Psoas muscle (tissue), 8 donors: ENCODE data around the gene EPB41. TPM values are rescaled to one million over a fixed set of nuclear protein-coding genes. Genes with fewer than 3 reads are reported as not detected.

Experiments used
- ATAC-seq, 4 donors: fragments of 200-7000 bp; cut with Tn5 transposase; one replicate each; pipeline ENCODE4 v1.9.1; 2020; ENCODE audit warnings: moderate library complexity in 3 of 4, mild to moderate bottlenecking in 2 of 4
- DNase-seq, 2 donors: peaks; one replicate each; pipeline ENCODE4 v3.0.0-alpha.2; 2020
- H3K27ac ChIP-seq: fragments of 200-600 bp; one replicate; pipeline ENCODE4 v1.8.0; 2022
- H3K27me3 ChIP-seq, 3 donors: fragments of 200-600 bp in 1 of 3; one replicate each; pipeline versions ENCODE4 v1.6.1 to v1.8.0; 2013 to 2022; ENCODE audit warnings: low read length in 2 of 3, mild to moderate bottlenecking in 2 of 3, moderate library complexity in 1 of 3; ENCODE audit not compliant: insufficient read depth in 3 of 3
- H3K36me3 ChIP-seq, 2 donors: fragments of 200-600 bp in 1 of 2; one replicate each; pipeline versions ENCODE4 v1.6.1 to v1.8.0; 2013 to 2022; ENCODE audit warnings: low read depth in 1 of 2, mild to moderate bottlenecking in 1 of 2, moderate library complexity in 1 of 2; ENCODE audit not compliant: insufficient read depth in 1 of 2
- H3K4me1 ChIP-seq: fragments of 200-600 bp; one replicate; pipeline ENCODE4 v1.8.0; 2022
- H3K4me3 ChIP-seq: fragments of 200-600 bp; one replicate; pipeline ENCODE4 v1.8.0; 2022; ENCODE audit warnings: mild to moderate bottlenecking
- H3K9me3 ChIP-seq: fragments of 200-600 bp; one replicate; pipeline ENCODE4 v1.8.0; 2022
- CTCF ChIP-seq: fragments of 200-600 bp; IDR thresholded peaks from one replicate; pipeline ENCODE4 v1.8.0; 2022; ENCODE audit warnings: antibody characterized with exemption
- WGBS, 3 donors: extraction: QIAGEN DNeasy Blood & Tissue Kit; methylation state at CpG; one replicate each; pipeline versions ENCODE4 v1.1.6 to v1.1.7; 2013; 5-methylcytosine and 5-hydroxymethylcytosine counted together
- intact Hi-C, 2 donors: fragments of 100-400 bp; cut with DNase I; formaldehyde crosslinking; loops; one replicate each; pipeline versions ENCODE4 v1.11.0 to v1.14.2; 2022
- polyA plus RNA-seq, 3 donors: library from polyadenylated mRNA; stranded (reverse); fragments of 200-250 nt; gene quantifications; one replicate each; pipeline ENCODE4 v1.2.3, GENCODE V29; 2013
- total RNA-seq, 4 donors: library from RNA; stranded (reverse); fragmentation: NEBNext Ultra II Directional in 2 of 4; extraction: Animal tissue kit (Norgen Biotek cat#: 25700) in 2 of 4; gene quantifications; one replicate each; pipeline versions ENCODE4 v1.2.1 to v1.2.4, GENCODE V29; 2021 to 2023
- donor health status: healthy with polysubstance abuse.
- donor health status: DM: no; HTN: no; CAD: no; lungs with moderate emphysema.
- donor health status: Bipolar disorder and iron deficiency.
- donor health status: healthy.
- donor health status: DM: yes; HTN: yes; CAD: no.
- donor health status: DM: no; HTN: no; CAD: no.
- donor health status: DM: no; HTN: no; CAD: no.
- donor health status: DM: yes; HTN: yes; CAD: no.

The EPB41 gene
- total and polyA plus RNA-seq, 7 donors, result 2.0 to 28.2 (median 18.0) TPM

GRCh38 chr1:28882009-28882628, 32.2 kb upstream of the EPB41 start:
- Histone ChIP-seq H3K27me3 (no peaks in the 10 kb centered on the region), H3K9me3 (no peaks in the 10 kb centered on the region), H3K4me1 (peaks cover 15% of the 10 kb centered on the region), H3K36me3 (no peaks in the 10 kb centered on the region), H3K27ac (peak overlapping the region; percentile 32), H3K4me3 (no peak overlapping the region)
- DNase-seq (peak; percentile 82 to 91), ATAC-seq (peak; percentile 71 to 76 (median 72))
- intact Hi-C loops, result loop anchor here (1.0 to 2.0 kb wide), 4 partner anchors 152 to 321 kb away; no protein-coding TSS in a partner anchor
- 37 to 40% (median 38%) methylated on average over 13 of the region's 13 CpGs for WGBS, 3 donors
- TF ChIP-seq CTCF, result peak; percentile 90

GRCh38 chr1:28883242-28883616, 31.1 kb upstream of the EPB41 start:
- ATAC-seq (no peak), DNase-seq (no peak)
- H3K27ac ChIP-seq, result no peak overlapping the region
- H3K9me3 ChIP-seq, result no peaks in the 10 kb centered on the region
- peaks cover 18% of the 10 kb centered on the region for H3K4me1 ChIP-seq
- H3K36me3 ChIP-seq, result no peaks in the 10 kb centered on the region
- intact Hi-C loops, result loop anchor here in 1 of 2 donors (2.0 kb wide), 2 partner anchors 152 to 320 kb away; no protein-coding TSS in a partner anchor
- no peaks in the 10 kb centered on the region for H3K27me3 ChIP-seq
- WGBS, 3 donors, result 71 to 91% (median 75%) methylated on average over 1 of the region's 1 CpG
- TF ChIP-seq CTCF, result no peak
- no peak overlapping the region for H3K4me3 ChIP-seq

- ATAC-seq (no peak), DNase-seq (no peak)
- Histone ChIP-seq H3K27me3 (no peaks in the 10 kb centered on the region), H3K27ac (peak overlapping the region; percentile 94), H3K9me3 (no peaks in the 10 kb centered on the region), H3K36me3 (no peaks in the 10 kb centered on the region), H3K4me1 (peaks cover 18% of the 10 kb centered on the region), H3K4me3 (no peak overlapping the region)
- intact Hi-C loops, result loop anchor here in 1 of 2 donors (5.0 kb wide), 2 partner anchors 97 to 297 kb away; partner anchors contain the start of gene SRSF4
- TF ChIP-seq CTCF, result no peak
- WGBS, 3 donors, result 82 to 89% (median 84%) methylated on average over 7 of the region's 7 CpGs
Observed at GRCh38 chr1:28885472-28885877, 28.9 kb upstream of the EPB41 start.

GRCh38 chr1:28885977-28886730, 28.2 kb upstream of the EPB41 start:
- Histone ChIP-seq H3K9me3 (no peaks in the 10 kb centered on the region), H3K36me3 (no peaks in the 10 kb centered on the region), H3K27ac (peak overlapping the region; percentile 94), H3K4me3 (peak overlapping the region; percentile 99), H3K27me3 (no peaks in the 10 kb centered on the region), H3K4me1 (peaks cover 18% of the 10 kb centered on the region)
- DNase-seq (no peak), ATAC-seq (no peak)
- TF ChIP-seq CTCF, result no peak
- intact Hi-C loops, result loop anchor here in 1 of 2 donors (5.0 kb wide), 2 partner anchors 96 to 296 kb away; partner anchors contain the start of gene SRSF4
- 65 to 74% (median 73%) methylated on average over 17 of the region's 17 CpGs for WGBS, 3 donors
